Measurements from ENCODE around the gene VPS54. TPM values are rescaled to one million over a fixed set of nuclear protein-coding genes. Genes with fewer than 3 reads are reported as not detected.
"Not testable (repeated sequence)": the region's sequence is repeated elsewhere in the genome, so short reads cannot be mapped to it uniquely, and the experiment has no call there.

Gene VPS54
- polyA plus RNA-seq, 2 donors: 9.1 to 11.1 TPM

- WGBS, 2 donors: 94 to 97% methylated on average over 10 of the region's 10 CpGs
These were observed 22.5 kb downstream of the VPS54 start for GRCh38 chr2:63996582-63997198.

GRCh38 chr2:63994329-63995070, 24.7 kb downstream of the VPS54 start:
- not testable (repeated sequence) for H3K27me3 ChIP-seq (ENCODE audit: control insufficient read depth in 1 of 2, insufficient read depth in 2 of 2, low read length in 2 of 2); H3K9me3 ChIP-seq (ENCODE audit: control insufficient read depth in 2 of 2, insufficient read depth in 1 of 2, low read depth in 1 of 2, low read length in 1 of 2); H3K4me1 ChIP-seq (ENCODE audit: control insufficient read depth in 2 of 2, insufficient read depth in 2 of 2, low read length in 1 of 2); H3K27ac ChIP-seq (ENCODE audit: low read depth in 2 of 2, low read length in 1 of 2); H3K36me3 ChIP-seq (ENCODE audit: control insufficient read depth in 2 of 2, insufficient read depth in 2 of 2, low read length in 1 of 2); H3K4me3 ChIP-seq (ENCODE audit: low read depth in 1 of 2, low read length in 2 of 2)
- 96% methylated on average over 9 of the region's 9 CpGs for WGBS, 2 donors

More at GRCh38 chr2:63996582-63997198, 22.5 kb downstream of the VPS54 start:
- H3K4me1 ChIP-seq (ENCODE audit: control insufficient read depth in 2 of 2, insufficient read depth in 2 of 2, low read length in 1 of 2); H3K27ac ChIP-seq (ENCODE audit: low read depth in 2 of 2, low read length in 1 of 2); H3K4me3 ChIP-seq (ENCODE audit: low read depth in 1 of 2, low read length in 2 of 2); H3K36me3 ChIP-seq (ENCODE audit: control insufficient read depth in 2 of 2, insufficient read depth in 2 of 2, low read length in 1 of 2); H3K27me3 ChIP-seq (ENCODE audit: control insufficient read depth in 1 of 2, insufficient read depth in 2 of 2, low read length in 2 of 2); H3K9me3 ChIP-seq (ENCODE audit: control insufficient read depth in 2 of 2, insufficient read depth in 1 of 2, low read depth in 1 of 2, low read length in 1 of 2): not testable (repeated sequence)

GRCh38 chr2:63993871-63994270, 25.4 kb downstream of the VPS54 start:
- no peaks in the 10 kb centered on the region for H3K9me3 ChIP-seq (ENCODE audit: control insufficient read depth in 2 of 2, insufficient read depth in 1 of 2, low read depth in 1 of 2, low read length in 1 of 2)
- H3K4me1 ChIP-seq (ENCODE audit: control insufficient read depth in 2 of 2, insufficient read depth in 2 of 2, low read length in 1 of 2): no peaks in the 10 kb centered on the region
- 69 to 91% methylated on average over 5 of the region's 5 CpGs for WGBS, 2 donors
- H3K27ac ChIP-seq (ENCODE audit: low read depth in 2 of 2, low read length in 1 of 2): no peak overlapping the region
- no peak overlapping the region for H3K4me3 ChIP-seq (ENCODE audit: low read depth in 1 of 2, low read length in 2 of 2)
- H3K27me3 ChIP-seq (ENCODE audit: control insufficient read depth in 1 of 2, insufficient read depth in 2 of 2, low read length in 2 of 2): no peaks in the 10 kb centered on the region
- no peaks in the 10 kb centered on the region for H3K36me3 ChIP-seq (ENCODE audit: control insufficient read depth in 2 of 2, insufficient read depth in 2 of 2, low read length in 1 of 2)

GRCh38 chr2:63993130-63993584, 26.1 kb downstream of the VPS54 start:
- H3K4me3 ChIP-seq (ENCODE audit: low read depth in 1 of 2, low read length in 2 of 2); H3K27ac ChIP-seq (ENCODE audit: low read depth in 2 of 2, low read length in 1 of 2); H3K9me3 ChIP-seq (ENCODE audit: control insufficient read depth in 2 of 2, insufficient read depth in 1 of 2, low read depth in 1 of 2, low read length in 1 of 2); H3K36me3 ChIP-seq (ENCODE audit: control insufficient read depth in 2 of 2, insufficient read depth in 2 of 2, low read length in 1 of 2); H3K27me3 ChIP-seq (ENCODE audit: control insufficient read depth in 1 of 2, insufficient read depth in 2 of 2, low read length in 2 of 2); H3K4me1 ChIP-seq (ENCODE audit: control insufficient read depth in 2 of 2, insufficient read depth in 2 of 2, low read length in 1 of 2): not testable (repeated sequence)
- WGBS, 2 donors: 92 to 96% methylated on average over 9 of the region's 9 CpGs

GRCh38 chr2:63992061-63992685, 27.1 kb downstream of the VPS54 start:
- no peak overlapping the region for H3K4me3 ChIP-seq (ENCODE audit: low read depth in 1 of 2, low read length in 2 of 2)
- WGBS, 2 donors: 87% methylated on average over 13 of the region's 13 CpGs

GRCh38 chr2:63991173-63991999, 27.8 kb downstream of the VPS54 start:
- not testable (repeated sequence) for H3K27me3 ChIP-seq (ENCODE audit: control insufficient read depth in 1 of 2, insufficient read depth in 2 of 2, low read length in 2 of 2); H3K9me3 ChIP-seq (ENCODE audit: control insufficient read depth in 2 of 2, insufficient read depth in 1 of 2, low read depth in 1 of 2, low read length in 1 of 2); H3K27ac ChIP-seq (ENCODE audit: low read depth in 2 of 2, low read length in 1 of 2); H3K4me3 ChIP-seq (ENCODE audit: low read depth in 1 of 2, low read length in 2 of 2); H3K4me1 ChIP-seq (ENCODE audit: control insufficient read depth in 2 of 2, insufficient read depth in 2 of 2, low read length in 1 of 2); H3K36me3 ChIP-seq (ENCODE audit: control insufficient read depth in 2 of 2, insufficient read depth in 2 of 2, low read length in 1 of 2)
- WGBS, 2 donors: 85 to 96% methylated on average over 12 of the region's 12 CpGs

More at GRCh38 chr2:63992061-63992685, 27.1 kb downstream of the VPS54 start:
- Histone ChIP-seq H3K4me1 (ENCODE audit: control insufficient read depth in 2 of 2, insufficient read depth in 2 of 2, low read length in 1 of 2) (no peaks in the 10 kb centered on the region), H3K27ac (ENCODE audit: low read depth in 2 of 2, low read length in 1 of 2) (no peak overlapping the region), H3K36me3 (ENCODE audit: control insufficient read depth in 2 of 2, insufficient read depth in 2 of 2, low read length in 1 of 2) (no peaks in the 10 kb centered on the region), H3K27me3 (ENCODE audit: control insufficient read depth in 1 of 2, insufficient read depth in 2 of 2, low read length in 2 of 2) (no peaks in the 10 kb centered on the region), H3K9me3 (ENCODE audit: control insufficient read depth in 2 of 2, insufficient read depth in 1 of 2, low read depth in 1 of 2, low read length in 1 of 2) (no peaks in the 10 kb centered on the region)

GRCh38 chr2:63990072-63990471, 29.2 kb downstream of the VPS54 start:
- 94 to 95% methylated on average over 12 of the region's 12 CpGs for WGBS, 2 donors
- Histone ChIP-seq H3K4me3 (ENCODE audit: low read depth in 1 of 2, low read length in 2 of 2) (no peak overlapping the region), H3K27me3 (ENCODE audit: control insufficient read depth in 1 of 2, insufficient read depth in 2 of 2, low read length in 2 of 2) (no peaks in the 10 kb centered on the region), H3K36me3 (ENCODE audit: control insufficient read depth in 2 of 2, insufficient read depth in 2 of 2, low read length in 1 of 2) (no peaks in the 10 kb centered on the region), H3K27ac (ENCODE audit: low read depth in 2 of 2, low read length in 1 of 2) (no peak overlapping the region), H3K4me1 (ENCODE audit: control insufficient read depth in 2 of 2, insufficient read depth in 2 of 2, low read length in 1 of 2) (peaks cover 0 to under 1% of the 10 kb centered on the region in 2 donors), H3K9me3 (ENCODE audit: control insufficient read depth in 2 of 2, insufficient read depth in 1 of 2, low read depth in 1 of 2, low read length in 1 of 2) (no peaks in the 10 kb centered on the region)

- 92 to 95% methylated on average over 12 of the region's 12 CpGs for WGBS, 2 donors
- not testable (repeated sequence) for H3K4me1 ChIP-seq (ENCODE audit: control insufficient read depth in 2 of 2, insufficient read depth in 2 of 2, low read length in 1 of 2); H3K27me3 ChIP-seq (ENCODE audit: control insufficient read depth in 1 of 2, insufficient read depth in 2 of 2, low read length in 2 of 2); H3K4me3 ChIP-seq (ENCODE audit: low read depth in 1 of 2, low read length in 2 of 2); H3K36me3 ChIP-seq (ENCODE audit: control insufficient read depth in 2 of 2, insufficient read depth in 2 of 2, low read length in 1 of 2); H3K9me3 ChIP-seq (ENCODE audit: control insufficient read depth in 2 of 2, insufficient read depth in 1 of 2, low read depth in 1 of 2, low read length in 1 of 2); H3K27ac ChIP-seq (ENCODE audit: low read depth in 2 of 2, low read length in 1 of 2)
These were observed 30.3 kb downstream of the VPS54 start for GRCh38 chr2:63988842-63989436.
